Effector memory CD8-positive, alpha-beta T cell (primary cell): ENCODE results near the gene TMEM18.
A peak's percentile ranks its signal among the peaks of the same experiment; 100 is the strongest.

Experiments used
- ATAC-seq: fragments of 150-1000 bp; cut with Tn5 transposase; replicated peaks from 2 replicates; pipeline ENCODE4 v1.10.0; 2021; ENCODE audit warnings: mild to moderate bottlenecking, moderate library complexity
- DNase-seq, 3 experiments: peaks; one replicate each; pipeline ENCODE4 v3.0.0; 2021
- H3K27ac Mint-ChIP-seq, 2 donors: one replicate each; pipeline ENCODE4 v1.8.0; 2022; ENCODE audit warnings: mild to moderate bottlenecking in 2 of 2, mixed read lengths in 2 of 2, moderate library complexity in 2 of 2
- H3K27me3 Mint-ChIP-seq, 2 donors: one replicate each; pipeline ENCODE4 v1.8.0; 2022; ENCODE audit warnings: mixed read lengths in 2 of 2
- H3K36me3 Mint-ChIP-seq: one replicate; pipeline ENCODE4 v1.8.0; 2022; ENCODE audit warnings: mild to moderate bottlenecking, moderate library complexity, mixed read lengths; ENCODE audit not compliant: insufficient read depth
- H3K4me1 Mint-ChIP-seq, 2 donors: one replicate each; pipeline ENCODE4 v1.8.0; 2022; ENCODE audit warnings: low read depth in 2 of 2, mixed read lengths in 2 of 2
- H3K4me3 Mint-ChIP-seq, 2 donors: one replicate each; pipeline ENCODE4 v1.8.0; 2022; ENCODE audit warnings: mild to moderate bottlenecking in 2 of 2, mixed read lengths in 2 of 2, moderate library complexity in 2 of 2
- H3K9me3 Mint-ChIP-seq, 2 donors: one replicate each; pipeline ENCODE4 v1.8.0; 2022; ENCODE audit warnings: mixed read lengths in 2 of 2
- total RNA-seq, 9 experiments: gene quantifications; one replicate each; lab custom pipeline; 2026; lab: John Stamatoyannopoulos, UW

Gene TMEM18
- 18.5 to 46.4 (median 36.0) reads per million in 9 experiments for total RNA-seq

- peak in 2 of 3 experiments; percentile 96 to 98 for DNase-seq
- H3K4me1 Mint-ChIP-seq = peaks cover 33 to 39% of the 10 kb centered on the region in 2 donors
- ATAC-seq = peak; percentile 71
- H3K27me3 Mint-ChIP-seq = no peaks in the 10 kb centered on the region
- H3K36me3 Mint-ChIP-seq = peaks cover 29% of the 10 kb centered on the region
- no peaks in the 10 kb centered on the region for H3K9me3 Mint-ChIP-seq
- peak within 1 kb of the TSS; percentile 98 to 99 for H3K27ac Mint-ChIP-seq
- H3K4me3 Mint-ChIP-seq = peak within 1 kb of the TSS; percentile 93 to 96
These were observed at the start of gene TMEM18 for GRCh38 chr2:677056-677958. Gene TMEM18, minus strand, starts transcription at chr2:677406. Its CDS starts 61 bp downstream, at chr2:677345.

GRCh38 chr2:726169-726568, 49.0 kb upstream of the TMEM18 start:
- H3K4me3 Mint-ChIP-seq = no peak overlapping the region

GRCh38 chr2:725468-725867, 48.3 kb upstream of the TMEM18 start:
- Mint-ChIP-seq H3K27me3 (peaks cover 40 to 73% of the 10 kb centered on the region in 2 donors), H3K4me3 (no peak overlapping the region), H3K27ac (peak overlapping the region in 1 of 2 donors; percentile 28), H3K4me1 (no peaks in the 10 kb centered on the region), H3K9me3 (no peaks in the 10 kb centered on the region), H3K36me3 (no peaks in the 10 kb centered on the region)
- DNase-seq = no peak
- no peak for ATAC-seq

More at GRCh38 chr2:726169-726568, 49.0 kb upstream of the TMEM18 start:
- H3K36me3 Mint-ChIP-seq = no peaks in the 10 kb centered on the region
- ATAC-seq = no peak
- no peaks in the 10 kb centered on the region for H3K4me1 Mint-ChIP-seq
- no peak overlapping the region for H3K27ac Mint-ChIP-seq
- H3K9me3 Mint-ChIP-seq = no peaks in the 10 kb centered on the region
- H3K27me3 Mint-ChIP-seq = peaks cover 39 to 70% of the 10 kb centered on the region in 2 donors
- no peak for DNase-seq

- H3K9me3 Mint-ChIP-seq = no peaks in the 10 kb centered on the region
- H3K27ac Mint-ChIP-seq = no peak overlapping the region
- H3K27me3 Mint-ChIP-seq = peaks cover 37 to 77% of the 10 kb centered on the region in 2 donors
- no peaks in the 10 kb centered on the region for H3K36me3 Mint-ChIP-seq
- ATAC-seq (no peak), DNase-seq (no peak)
- H3K4me1 Mint-ChIP-seq = no peaks in the 10 kb centered on the region
- H3K4me3 Mint-ChIP-seq = no peak overlapping the region
These were observed 46.6 kb upstream of the TMEM18 start for GRCh38 chr2:723761-724160.

- Mint-ChIP-seq H3K4me1 (no peaks in the 10 kb centered on the region), H3K9me3 (no peaks in the 10 kb centered on the region), H3K27ac (no peak overlapping the region), H3K36me3 (no peaks in the 10 kb centered on the region), H3K4me3 (no peak overlapping the region), H3K27me3 (peaks cover 48 to 78% of the 10 kb centered on the region in 2 donors)
- ATAC-seq = no peak
- DNase-seq = no peak
These were observed 43.6 kb upstream of the TMEM18 start for GRCh38 chr2:720842-721241.

- no peak for ATAC-seq
- no peaks in the 10 kb centered on the region for H3K36me3 Mint-ChIP-seq
- H3K4me3 Mint-ChIP-seq = no peak overlapping the region
- no peaks in the 10 kb centered on the region for H3K4me1 Mint-ChIP-seq
- DNase-seq = no peak
- H3K9me3 Mint-ChIP-seq = no peaks in the 10 kb centered on the region
- peaks cover 37 to 78% of the 10 kb centered on the region in 2 donors for H3K27me3 Mint-ChIP-seq
- no peak overlapping the region for H3K27ac Mint-ChIP-seq
These were observed 42.5 kb upstream of the TMEM18 start for GRCh38 chr2:719734-720133.

- H3K9me3 Mint-ChIP-seq = no peaks in the 10 kb centered on the region
- H3K4me3 Mint-ChIP-seq = no peak overlapping the region
- no peak for ATAC-seq
- peaks cover 32 to 74% of the 10 kb centered on the region in 2 donors for H3K27me3 Mint-ChIP-seq
- peaks cover 0 to 2% of the 10 kb centered on the region in 2 donors for H3K4me1 Mint-ChIP-seq
- H3K27ac Mint-ChIP-seq = no peak overlapping the region
- DNase-seq = no peak
- H3K36me3 Mint-ChIP-seq = no peaks in the 10 kb centered on the region
These were observed 42.0 kb upstream of the TMEM18 start for GRCh38 chr2:719191-719590.

- H3K27me3 Mint-ChIP-seq = peaks cover 33 to 66% of the 10 kb centered on the region in 2 donors
- H3K27ac Mint-ChIP-seq = no peak overlapping the region
- peaks cover 0 to 2% of the 10 kb centered on the region in 2 donors for H3K4me1 Mint-ChIP-seq
- H3K36me3 Mint-ChIP-seq = no peaks in the 10 kb centered on the region
- DNase-seq (no peak), ATAC-seq (no peak)
- no peaks in the 10 kb centered on the region for H3K9me3 Mint-ChIP-seq
- H3K4me3 Mint-ChIP-seq = no peak overlapping the region
These were observed 40.5 kb upstream of the TMEM18 start for GRCh38 chr2:717661-718060.

GRCh38 chr2:715854-716560, 38.8 kb upstream of the TMEM18 start:
- Mint-ChIP-seq H3K36me3 (no peaks in the 10 kb centered on the region), H3K4me1 (peaks cover 0 to 2% of the 10 kb centered on the region in 2 donors), H3K27me3 (peaks cover 36 to 73% of the 10 kb centered on the region in 2 donors), H3K27ac (no peak overlapping the region), H3K9me3 (no peaks in the 10 kb centered on the region), H3K4me3 (no peak overlapping the region)
- ATAC-seq = no peak
- no peak for DNase-seq

- Mint-ChIP-seq H3K4me1 (peaks cover 0 to 2% of the 10 kb centered on the region in 2 donors), H3K36me3 (no peaks in the 10 kb centered on the region), H3K27me3 (peaks cover 36 to 73% of the 10 kb centered on the region in 2 donors), H3K27ac (no peak overlapping the region), H3K9me3 (no peaks in the 10 kb centered on the region), H3K4me3 (no peak overlapping the region)
- DNase-seq (no peak), ATAC-seq (no peak)
These were observed 37.8 kb upstream of the TMEM18 start for GRCh38 chr2:715038-715437.

- Mint-ChIP-seq H3K36me3 (no peaks in the 10 kb centered on the region), H3K4me1 (peaks cover 0 to 2% of the 10 kb centered on the region in 2 donors), H3K4me3 (no peak overlapping the region), H3K27ac (no peak overlapping the region), H3K27me3 (peaks cover 30 to 73% of the 10 kb centered on the region in 2 donors), H3K9me3 (no peaks in the 10 kb centered on the region)
- DNase-seq (peak in 1 of 3 experiments; percentile 9), ATAC-seq (no peak)
These were observed 37.0 kb upstream of the TMEM18 start for GRCh38 chr2:714005-714741.

- ATAC-seq (no peak), DNase-seq (no peak)
- Mint-ChIP-seq H3K4me1 (peaks cover 5 to 7% of the 10 kb centered on the region in 2 donors), H3K4me3 (no peak overlapping the region), H3K36me3 (no peaks in the 10 kb centered on the region), H3K27ac (no peak overlapping the region), H3K9me3 (no peaks in the 10 kb centered on the region), H3K27me3 (peaks cover 18 to 58% of the 10 kb centered on the region in 2 donors)
These were observed 33.9 kb upstream of the TMEM18 start for GRCh38 chr2:710867-711665.
